GM10248 (cell line): ENCODE data around the gene INO80C.

Experiments
- CTCF ChIA-PET: fragments of 300-600 bp; sonication (Branson Sonifier 250); formaldehyde crosslinking; extraction: SDS; loops from one replicate; lab custom pipeline; 2021; ENCODE audit warnings: antibody characterized with exemption; lab: Yijun Ruan, JAX
- POLR2A ChIA-PET: fragments of 350-650 bp; sonication (Branson Sonifier 250); formaldehyde crosslinking; extraction: SDS; loops from one replicate; lab custom pipeline; 2020; ENCODE audit warnings: antibody characterized with exemption; lab: Yijun Ruan, JAX
- DNase-seq: peaks from one replicate; pipeline ENCODE4 v3.0.0; 2012; ENCODE audit errors: extremely low spot score
- TF ChIP-seq, protein P1 (sequence below): IDR thresholded peaks from 2 replicates; pipeline ENCODE4 v1.5.1; 2012; ENCODE audit warnings: mild to moderate bottlenecking, low read depth; ENCODE audit errors: extremely low read depth, missing control alignments, control extremely low read depth

Gene INO80C

DNA sequence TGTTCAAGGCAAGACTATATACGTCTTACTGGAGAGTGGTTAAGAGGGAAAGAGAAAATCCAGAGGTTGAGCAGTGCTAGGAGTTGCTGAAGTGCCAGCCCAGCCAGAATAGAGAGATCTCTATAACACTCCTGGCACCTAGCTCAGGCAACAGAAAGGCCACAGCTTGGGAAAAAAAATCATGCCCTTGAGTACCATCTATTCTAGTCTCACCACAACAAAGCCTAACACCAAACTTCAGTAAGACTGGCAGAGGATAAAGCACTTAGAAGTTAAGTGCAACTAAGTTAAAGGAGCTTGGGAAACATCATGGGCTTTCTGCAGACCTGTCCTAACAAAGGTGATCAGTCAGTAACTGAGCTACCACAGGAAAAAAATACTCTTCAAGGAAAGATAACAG is 24.2 kb downstream of the INO80C start:
- CTCF ChIA-PET: interaction anchor here (0.6 to 1.8 kb wide), 7 partner anchors 9 to 87 kb away, joined by 3 to 7 read pairs (median 4); no protein-coding TSS in a partner anchor
- no peak for DNase-seq
- TF ChIP-seq, protein P1, sequence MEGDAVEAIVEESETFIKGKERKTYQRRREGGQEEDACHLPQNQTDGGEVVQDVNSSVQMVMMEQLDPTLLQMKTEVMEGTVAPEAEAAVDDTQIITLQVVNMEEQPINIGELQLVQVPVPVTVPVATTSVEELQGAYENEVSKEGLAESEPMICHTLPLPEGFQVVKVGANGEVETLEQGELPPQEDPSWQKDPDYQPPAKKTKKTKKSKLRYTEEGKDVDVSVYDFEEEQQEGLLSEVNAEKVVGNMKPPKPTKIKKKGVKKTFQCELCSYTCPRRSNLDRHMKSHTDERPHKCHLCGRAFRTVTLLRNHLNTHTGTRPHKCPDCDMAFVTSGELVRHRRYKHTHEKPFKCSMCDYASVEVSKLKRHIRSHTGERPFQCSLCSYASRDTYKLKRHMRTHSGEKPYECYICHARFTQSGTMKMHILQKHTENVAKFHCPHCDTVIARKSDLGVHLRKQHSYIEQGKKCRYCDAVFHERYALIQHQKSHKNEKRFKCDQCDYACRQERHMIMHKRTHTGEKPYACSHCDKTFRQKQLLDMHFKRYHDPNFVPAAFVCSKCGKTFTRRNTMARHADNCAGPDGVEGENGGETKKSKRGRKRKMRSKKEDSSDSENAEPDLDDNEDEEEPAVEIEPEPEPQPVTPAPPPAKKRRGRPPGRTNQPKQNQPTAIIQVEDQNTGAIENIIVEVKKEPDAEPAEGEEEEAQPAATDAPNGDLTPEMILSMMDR: no peak
- POLR2A ChIA-PET: no interaction called here

DNA sequence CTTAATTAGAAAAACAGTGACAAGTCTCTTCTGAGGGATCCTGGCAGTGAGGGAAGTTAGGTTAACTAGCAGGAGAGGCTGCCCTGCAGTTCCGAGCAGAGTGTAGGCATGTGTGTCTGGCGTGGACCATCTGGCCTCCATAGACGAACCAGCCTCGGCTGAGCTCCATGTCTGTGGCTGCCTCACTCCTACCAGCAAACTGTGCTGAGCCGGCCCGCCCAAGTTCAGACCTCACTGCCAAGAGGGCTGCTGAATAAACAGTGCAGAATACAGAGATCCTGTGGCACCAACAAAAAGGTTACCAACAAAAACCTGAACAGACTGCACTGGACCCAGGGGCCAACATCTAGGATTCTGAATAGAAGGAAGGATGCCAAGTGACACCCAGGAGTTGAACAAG is 27.3 kb downstream of the INO80C start:
- ChIA-PET POLR2A (no interaction called here), CTCF (interaction anchor here (1.0 to 1.5 kb wide), 3 partner anchors 11 to 63 kb away, joined by 3 read pairs; no protein-coding TSS in a partner anchor)
- TF ChIP-seq, protein P1: no peak
- DNase-seq: no peak

DNA sequence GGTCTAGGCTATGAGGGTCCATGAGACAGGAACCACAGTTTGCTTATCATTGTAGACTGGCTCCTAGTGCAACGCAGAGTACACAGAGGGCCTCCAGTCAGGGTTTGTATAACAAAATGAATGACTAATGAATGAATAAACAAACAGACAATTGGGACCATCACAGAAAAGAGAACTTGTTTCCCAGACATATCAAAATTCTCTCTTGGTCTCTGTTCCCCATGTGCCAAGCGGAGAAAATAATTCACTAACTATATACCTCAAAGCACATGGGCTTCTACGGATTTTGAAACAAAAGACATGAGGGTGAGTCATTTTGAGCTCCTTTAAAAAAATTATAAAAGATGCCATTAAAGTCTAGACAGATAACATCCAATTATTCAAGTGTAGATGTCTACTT is 28.0 kb downstream of the INO80C start:
- DNase-seq: no peak
- ChIA-PET CTCF (interaction anchor here (0.9 to 1.5 kb wide), 5 partner anchors 9 to 62 kb away, joined by 3 to 4 read pairs (median 3); no protein-coding TSS in a partner anchor), POLR2A (no interaction called here)
- TF ChIP-seq, protein P1: no peak

DNA sequence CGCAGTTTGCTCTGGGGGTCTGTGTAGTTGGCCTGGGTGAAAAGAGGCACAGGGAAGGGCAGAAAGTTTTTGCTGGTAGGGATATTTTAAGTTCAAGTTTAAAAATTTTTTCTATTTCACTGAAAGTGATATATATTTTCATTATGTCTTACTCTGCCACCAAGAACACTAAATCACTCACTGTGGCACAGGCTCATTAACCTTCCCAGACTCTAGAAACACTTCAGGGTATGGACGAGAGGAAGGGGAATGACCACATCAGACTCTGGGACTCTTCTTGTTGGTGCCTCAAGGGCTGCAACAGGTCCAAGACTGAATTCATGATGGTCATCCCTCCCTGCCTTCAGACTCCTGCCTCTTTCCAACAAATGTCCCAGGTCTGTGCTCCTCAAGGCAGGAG is 29.0 kb downstream of the INO80C start:
- POLR2A ChIA-PET: no interaction called here
- DNase-seq: no peak
- TF ChIP-seq, protein P1: no peak
- CTCF ChIA-PET: interaction anchor here (1.3 to 1.5 kb wide), 3 partner anchors 14 to 82 kb away, joined by 3 to 5 read pairs (median 4); no protein-coding TSS in a partner anchor

DNA sequence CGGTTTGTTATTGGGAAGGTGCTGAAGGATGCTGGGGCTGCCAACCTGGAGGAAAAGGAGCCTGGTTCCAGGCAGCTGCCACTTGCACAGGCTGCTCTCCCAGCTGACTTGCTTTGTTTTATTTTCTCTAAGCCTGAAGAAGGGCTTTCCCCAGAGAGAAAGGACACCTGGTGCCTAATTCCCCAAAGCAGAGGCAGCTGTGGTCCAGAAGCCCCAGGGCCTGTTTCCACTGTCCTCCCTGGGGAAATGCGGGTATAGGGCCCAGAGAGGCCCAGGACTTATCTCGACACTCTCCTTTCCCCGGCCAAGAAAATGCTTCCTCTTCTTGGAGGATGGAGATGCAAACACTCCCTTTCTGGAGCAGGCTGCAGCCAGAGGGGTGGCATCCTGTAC is 30.1 kb downstream of the INO80C start:
- DNase-seq: peak; percentile 59
- ChIA-PET POLR2A (no interaction called here), CTCF (interaction anchor here (1.5 to 2.4 kb wide), 3 partner anchors 11 to 81 kb away, joined by 4 to 6 read pairs (median 5); no protein-coding TSS in a partner anchor)
- TF ChIP-seq, protein P1: no peak

DNA sequence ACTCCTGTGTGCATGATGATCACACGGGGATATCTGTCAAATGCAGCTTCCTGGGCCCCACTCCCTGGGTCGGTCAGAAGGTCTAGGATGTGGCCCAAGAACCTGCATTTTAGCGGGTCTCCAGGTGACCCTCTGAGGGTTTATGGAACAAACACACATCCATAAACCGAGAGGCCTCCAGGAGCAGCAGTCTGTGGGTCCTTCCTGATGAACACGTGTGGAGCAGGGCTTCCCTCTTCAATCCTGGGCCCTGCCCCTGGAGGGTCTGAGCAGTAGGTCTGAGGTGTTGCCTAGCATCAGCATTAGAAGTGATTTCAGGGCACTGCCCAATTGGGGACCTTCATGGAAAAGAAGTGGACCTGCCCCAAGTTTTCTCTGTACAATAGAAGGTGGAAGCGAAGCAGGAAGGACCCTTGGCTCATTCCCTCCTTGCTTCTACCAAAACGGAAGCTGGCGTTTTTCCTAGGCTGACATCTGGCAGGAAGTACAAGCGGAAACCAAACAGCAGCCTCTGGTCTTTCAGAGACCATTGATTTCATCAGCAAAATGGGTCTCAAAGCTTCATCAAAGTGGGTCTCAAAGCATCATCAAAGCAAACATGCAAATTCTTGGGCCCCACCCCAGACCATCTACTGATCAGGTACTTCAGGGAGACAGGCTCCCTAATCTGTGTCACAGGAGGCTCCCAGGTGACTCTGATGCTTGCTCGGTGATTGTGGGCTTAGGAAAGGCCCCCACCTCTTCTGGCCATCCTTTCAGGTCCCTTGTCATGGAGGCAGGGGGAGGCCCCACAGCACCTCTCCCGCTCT is 30.7 kb downstream of the INO80C start:
- CTCF ChIA-PET: interaction anchor here (0.9 to 2.4 kb wide), 4 partner anchors 12 to 81 kb away, joined by 3 to 6 read pairs (median 4); partner anchors contain the start of gene INO80C
- no peak for DNase-seq
- POLR2A ChIA-PET: interaction anchor here (0.7 to 1.0 kb wide), 3 partner anchors 17 to 1540 kb away, joined by 3 to 4 read pairs (median 3); no protein-coding TSS in a partner anchor
- TF ChIP-seq, protein P1: no peak
